Endothelial cell of umbilical vein (primary cell): Measurements from ENCODE around the gene HAP1. TPM values are rescaled to one million over a fixed set of nuclear protein-coding genes. Genes with fewer than 3 reads are reported as not detected.

Experiments
- BruUV-seq: library from RNA; stranded (reverse); fragments of 400-500 nt; replicated peaks from 2 replicates; lab custom pipeline; 2021; lab: Mats Ljungman, UMichigan
- CTCF ChIA-PET: fragments of 300-600, 350-600 bp; sonication (Branson Sonifier 250); formaldehyde crosslinking; loops from one replicate; lab custom pipeline; 2021; ENCODE audit warnings: antibody characterized with exemption, inconsistent platforms; lab: Charles Lee
- POLR2A ChIA-PET: fragments of 300-600, 350-600 bp; sonication (Branson Sonifier 250); formaldehyde crosslinking; loops from one replicate; lab custom pipeline; 2021; ENCODE audit warnings: antibody characterized with exemption, inconsistent platforms; lab: Charles Lee
- DNase-seq: peaks from one replicate; pipeline ENCODE4 v3.0.0-alpha.2; 2011; ENCODE audit warnings: low read depth, low spot score
- FAIRE-seq: peaks from 2 replicates; lab custom pipeline; 2011; peaks lifted over from hg19 to GRCh38; lab: Jason Lieb, UNC
- H2AFZ ChIP-seq: 2 replicates; pipeline ENCODE4 v1.6.0; 2012; ENCODE audit warnings: low read depth, low read length, control low read depth, inconsistent platforms
- H3K27ac ChIP-seq: 2 replicates; pipeline ENCODE4 v1.5.1; 2011; ENCODE audit warnings: low read depth, mild to moderate bottlenecking, control low read depth, low read length, moderate library complexity; ENCODE audit not compliant: insufficient read depth
- H3K27me3 ChIP-seq, 2 experiments: 2 replicates each; pipeline versions ENCODE4 v1.6.0 to v1.6.1; 2011; ENCODE audit warnings: low read length in 2 of 2, mixed read lengths in 1 of 2; ENCODE audit not compliant: control insufficient read depth in 2 of 2, insufficient read depth in 2 of 2
- H3K36me3 ChIP-seq, 2 experiments: 2 replicates in 1 of 2; 3 replicates in 1 of 2; pipeline ENCODE4 v1.5.1; 2011; ENCODE audit warnings: low read length in 2 of 2, mild to moderate bottlenecking in 1 of 2, moderate library complexity in 1 of 2; ENCODE audit not compliant: control insufficient read depth in 2 of 2, insufficient read depth in 2 of 2; ENCODE audit errors: extremely low read depth in 1 of 2
- H3K4me1 ChIP-seq: 3 replicates; pipeline ENCODE4 v1.5.1; 2011; ENCODE audit warnings: mild to moderate bottlenecking, low read length; ENCODE audit not compliant: control insufficient read depth, insufficient read depth; ENCODE audit errors: extremely low read depth
- H3K4me2 ChIP-seq: 2 replicates; pipeline ENCODE4 v1.6.1; 2011; ENCODE audit warnings: low read length, control low read depth, mixed read lengths; ENCODE audit not compliant: insufficient read depth
- H3K4me3 ChIP-seq, 3 experiments: fragments of 200-600 bp in 1 of 3; sonication (generic), shearing (Covaris generic) in 1 of 3; replicated peaks in 1 of 3; 2 replicates each; pipeline ENCODE4 v1.5.1; 2011 to 2016; ENCODE audit warnings: control low read depth in 3 of 3, low read length in 3 of 3, mild to moderate bottlenecking in 2 of 3, inconsistent platforms in 1 of 3, low read depth in 1 of 3, moderate library complexity in 1 of 3; ENCODE audit not compliant: insufficient read depth in 1 of 3
- H3K79me2 ChIP-seq: 2 replicates; pipeline ENCODE4 v1.6.0; 2012; ENCODE audit warnings: low read length, inconsistent platforms; ENCODE audit not compliant: control insufficient read depth, insufficient read depth
- H3K9ac ChIP-seq: replicated peaks from 2 replicates; pipeline ENCODE3; 2011; ENCODE audit warnings: low read length, control low read depth; ENCODE audit not compliant: insufficient read depth; ENCODE audit errors: extremely low read depth
- H3K9me1 ChIP-seq: replicated peaks from 3 replicates; pipeline ENCODE4 v1.6.0; 2011; ENCODE audit warnings: mild to moderate bottlenecking, low read length; ENCODE audit not compliant: control insufficient read depth, insufficient read depth; ENCODE audit errors: extremely low read depth
- H3K9me3 ChIP-seq: replicated peaks from 2 replicates; pipeline ENCODE4 v1.5.1; 2012; ENCODE audit warnings: low read length, inconsistent platforms; ENCODE audit not compliant: control insufficient read depth, insufficient read depth
- H4K20me1 ChIP-seq: replicated peaks from 2 replicates; pipeline ENCODE3; 2011; ENCODE audit warnings: mild to moderate bottlenecking, low read length; ENCODE audit not compliant: control insufficient read depth, insufficient read depth; ENCODE audit errors: extremely low read depth
- EZH2 ChIP-seq: IDR thresholded peaks from 2 replicates; pipeline ENCODE4 v1.6.1; 2012; ENCODE audit warnings: borderline replicate concordance, low read depth, mild to moderate bottlenecking, moderate library complexity, low read length, inconsistent platforms; ENCODE audit not compliant: severe bottlenecking
- FOS ChIP-seq: IDR thresholded peaks from 2 replicates; pipeline ENCODE4 v1.6.1; 2011; ENCODE audit warnings: mild to moderate bottlenecking, low read length, moderate library complexity, borderline replicate concordance; ENCODE audit not compliant: insufficient read depth
- GATA2 ChIP-seq: IDR thresholded peaks from 2 replicates; pipeline ENCODE4 v1.7.0; 2011; ENCODE audit warnings: low read depth, mild to moderate bottlenecking, moderate library complexity, mixed read lengths, low read length; ENCODE audit not compliant: insufficient read length, insufficient read depth
- JUN ChIP-seq: IDR thresholded peaks from 2 replicates; pipeline ENCODE4 v1.6.1; 2011; ENCODE audit warnings: borderline replicate concordance, low read depth; ENCODE audit not compliant: insufficient read length, insufficient read depth
- MYC ChIP-seq: IDR thresholded peaks from one replicate; pipeline ENCODE4 v1.6.1; 2011; ENCODE audit warnings: mild to moderate bottlenecking, low read depth, low read length
- POLR2A ChIP-seq: IDR thresholded peaks from 2 replicates; pipeline ENCODE4 v1.6.1; 2012; ENCODE audit warnings: low read depth, mild to moderate bottlenecking, control low read depth, low read length
- POLR2AphosphoS5 ChIP-seq: IDR thresholded peaks from 2 replicates; pipeline ENCODE4 v1.6.1; 2012; ENCODE audit warnings: low read depth, mild to moderate bottlenecking, control low read depth, low read length, moderate library complexity; ENCODE audit not compliant: insufficient read depth
- dilution Hi-C: fragments of 300-500 bp; cut with MboI; formaldehyde crosslinking; loops from one replicate; pipeline ENCODE4 v1.15.0; 2019; ENCODE audit warnings: low sequenced_read_pairs; ENCODE audit not compliant: extremely low pct_ligation_motif_present
- intact Hi-C: fragments of 100-400 bp; cut with micrococcal nuclease; formaldehyde crosslinking; loops from one replicate; pipeline ENCODE4 v1.10.0; 2022
- polyA plus RNA-seq, 4 experiments: library from polyadenylated mRNA; depleted of rRNA in 3 of 4; stranded (reverse) in 3 of 4; unstranded in 1 of 4; fragments of >200 nt; gene quantifications; 2 replicates each; pipeline versions ENCODE4 v1.2.1 to v1.2.3, GENCODE V29; 2011 to 2012; ENCODE audit warnings: missing spikeins in 1 of 4
- total RNA-seq: library from RNA; stranded (reverse); gene quantifications from 2 replicates; pipeline ENCODE4 v1.2.3, GENCODE V29; 2021
- TF ChIP-seq, protein P1 (sequence below): IDR thresholded peaks from 2 replicates; pipeline ENCODE4 v1.6.1; 2011; ENCODE audit not compliant: insufficient read depth, insufficient read length
- TF ChIP-seq, protein P2 (sequence below), 2 donors: IDR thresholded peaks; 1 replicate in 1 of 2; 2 replicates in 1 of 2; pipeline ENCODE4 v1.5.1; 2011; ENCODE audit warnings: low read length in 2 of 2, mild to moderate bottlenecking in 2 of 2, moderate library complexity in 2 of 2, control low read depth in 1 of 2, inconsistent platforms in 1 of 2, low read depth in 1 of 2; ENCODE audit not compliant: insufficient read depth in 1 of 2; ENCODE audit errors: extremely low read depth in 1 of 2

Gene HAP1
- total and polyA plus RNA-seq, 2 donors (not counting 3 experiments of a cell fraction or from before 2014, with no cell fraction given) = 0.07 to 0.24 TPM

DNA sequence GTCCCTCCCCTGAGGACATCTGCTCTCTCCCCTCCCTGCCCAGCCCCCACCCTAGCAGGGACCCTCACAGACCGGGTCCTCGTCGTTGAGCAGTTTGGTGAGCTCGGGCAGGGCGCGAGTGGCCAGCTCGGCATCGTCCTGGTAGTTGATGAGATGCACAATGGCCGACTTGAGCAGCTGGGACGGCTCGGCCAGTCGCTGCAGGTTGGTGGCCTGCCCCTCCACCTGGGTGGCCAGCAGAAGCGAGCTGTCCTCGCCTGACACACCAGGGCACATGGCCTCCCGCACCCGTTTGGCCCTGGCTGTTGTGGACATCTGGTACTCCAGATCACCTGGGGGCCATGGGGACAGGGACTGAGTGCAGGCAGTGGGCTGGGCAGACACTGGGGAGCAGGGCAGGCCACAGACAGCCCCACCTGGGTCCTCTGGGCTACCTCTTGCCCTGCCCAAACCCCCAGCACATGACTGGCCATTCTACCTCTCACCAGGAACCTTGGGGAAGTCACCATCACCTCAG lies 35.0 kb upstream of the HAP1 start:
- H2AFZ ChIP-seq = no peak overlapping the region
- FAIRE-seq (no peak), DNase-seq (no peak)
- no peak overlapping the region for H3K4me2 ChIP-seq
- dilution Hi-C loops = no loop called here
- no peak for TF ChIP-seq MYC
- no peak for TF ChIP-seq POLR2AphosphoS5
- TF ChIP-seq GATA2 = no peak
- no peak for TF ChIP-seq JUN
- no peak for TF ChIP-seq FOS
- TF ChIP-seq, protein P1, sequence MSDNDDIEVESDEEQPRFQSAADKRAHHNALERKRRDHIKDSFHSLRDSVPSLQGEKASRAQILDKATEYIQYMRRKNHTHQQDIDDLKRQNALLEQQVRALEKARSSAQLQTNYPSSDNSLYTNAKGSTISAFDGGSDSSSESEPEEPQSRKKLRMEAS = no peak
- TF ChIP-seq EZH2 = no peak
- no peak for TF ChIP-seq POLR2A
- TF ChIP-seq, protein P2, sequence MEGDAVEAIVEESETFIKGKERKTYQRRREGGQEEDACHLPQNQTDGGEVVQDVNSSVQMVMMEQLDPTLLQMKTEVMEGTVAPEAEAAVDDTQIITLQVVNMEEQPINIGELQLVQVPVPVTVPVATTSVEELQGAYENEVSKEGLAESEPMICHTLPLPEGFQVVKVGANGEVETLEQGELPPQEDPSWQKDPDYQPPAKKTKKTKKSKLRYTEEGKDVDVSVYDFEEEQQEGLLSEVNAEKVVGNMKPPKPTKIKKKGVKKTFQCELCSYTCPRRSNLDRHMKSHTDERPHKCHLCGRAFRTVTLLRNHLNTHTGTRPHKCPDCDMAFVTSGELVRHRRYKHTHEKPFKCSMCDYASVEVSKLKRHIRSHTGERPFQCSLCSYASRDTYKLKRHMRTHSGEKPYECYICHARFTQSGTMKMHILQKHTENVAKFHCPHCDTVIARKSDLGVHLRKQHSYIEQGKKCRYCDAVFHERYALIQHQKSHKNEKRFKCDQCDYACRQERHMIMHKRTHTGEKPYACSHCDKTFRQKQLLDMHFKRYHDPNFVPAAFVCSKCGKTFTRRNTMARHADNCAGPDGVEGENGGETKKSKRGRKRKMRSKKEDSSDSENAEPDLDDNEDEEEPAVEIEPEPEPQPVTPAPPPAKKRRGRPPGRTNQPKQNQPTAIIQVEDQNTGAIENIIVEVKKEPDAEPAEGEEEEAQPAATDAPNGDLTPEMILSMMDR (IDR thresholded peaks at IDR 0.05; ENCODE audit: extremely low read depth in 1 of 2, insufficient read depth in 1 of 2, low read depth in 1 of 2, low read length in 2 of 2) = no peak
- ChIA-PET CTCF (interaction anchor here (0.5 to 5.7 kb wide), 3 partner anchors 17 to 42 kb away, joined by 3 to 25 read pairs (median 3); partner anchors contain the start of genes JUP and P3H4), POLR2A (no interaction called here)
- H3K79me2 ChIP-seq = no peaks in the 10 kb centered on the region
- H4K20me1 ChIP-seq = no peaks in the 10 kb centered on the region
- peaks cover 13% of the 10 kb centered on the region for H3K4me1 ChIP-seq
- no TSS peak for BruUV-seq
- no peak overlapping the region for H3K27ac ChIP-seq
- H3K27me3 ChIP-seq = no peaks in the 10 kb centered on the region
- H3K9me3 ChIP-seq = no peaks in the 10 kb centered on the region
- H3K4me3 ChIP-seq = no peak overlapping the region
- H3K9me1 ChIP-seq = no peaks in the 10 kb centered on the region
- no peak overlapping the region for H3K9ac ChIP-seq
- H3K36me3 ChIP-seq = peaks cover 11 to 62% of the 10 kb centered on the region in 2 experiments
- intact Hi-C loops = no loop called here
